Panc1 (cell line): ENCODE measurements around the gene HTR3B.

Experiments
- CTCF ChIP-seq: fragments of 450-650 bp; IDR thresholded peaks from 2 replicates; pipeline ENCODE4 v1.5.1; 2017; ENCODE audit warnings: mild to moderate bottlenecking
- POLR2AphosphoS5 ChIP-seq: IDR thresholded peaks from 2 replicates; pipeline ENCODE4 v1.6.1; 2012; ENCODE audit warnings: mild to moderate bottlenecking, low read depth, low read length, moderate library complexity

- TF ChIP-seq CTCF (no peak), POLR2AphosphoS5 (no peak)
These were observed 47.4 kb upstream of the HTR3B start for GRCh38 chr11:113856966-113857759.
